Colonic mucosa (tissue), 4 donors: ENCODE measurements around the gene SLC2A10. TPM values are rescaled to one million over a fixed set of nuclear protein-coding genes. Genes with fewer than 3 reads are reported as not detected.

Experiments
- DNase-seq: peaks from one replicate; pipeline ENCODE4 v3.0.0-alpha.2; 2020
- H3K27ac ChIP-seq: fragments of 200-600 bp; one replicate; pipeline ENCODE4 v1.8.0; 2021
- H3K27me3 ChIP-seq: fragments of 200-600 bp; one replicate; pipeline ENCODE4 v1.8.0; 2021
- H3K36me3 ChIP-seq: fragments of 200-600 bp; one replicate; pipeline ENCODE4 v1.8.0; 2021
- H3K4me1 ChIP-seq: fragments of 200-600 bp; one replicate; pipeline ENCODE4 v1.8.0; 2021; ENCODE audit warnings: mild to moderate bottlenecking
- H3K4me3 ChIP-seq: fragments of 200-600 bp; one replicate; pipeline ENCODE4 v1.8.0; 2021
- H3K9ac ChIP-seq, 2 donors: one replicate each; pipeline ENCODE4 v1.7.0; 2013; ENCODE audit warnings: control low read depth in 2 of 2, low read depth in 2 of 2, low read length in 2 of 2
- H3K9me3 ChIP-seq: fragments of 200-600 bp; one replicate; pipeline ENCODE4 v1.8.0; 2021
- CTCF ChIP-seq: fragments of 200-600 bp; IDR thresholded peaks from one replicate; pipeline ENCODE4 v1.8.0; 2022; ENCODE audit warnings: antibody characterized with exemption, mild to moderate bottlenecking
- intact Hi-C: fragments of 100-400 bp; cut with DNase I; formaldehyde crosslinking; loops from one replicate; pipeline ENCODE4 v1.14.1; 2022
- total RNA-seq, 2 donors: library from RNA; stranded (reverse); fragmentation: NEBNext Ultra II Directional in 1 of 2; extraction: Animal tissue kit (Norgen Biotek cat#: 25700) in 1 of 2; gene quantifications; one replicate each; pipeline ENCODE4 v1.2.1, GENCODE V29; 2021
- donor health status: healthy.
- donor health status: DM: no; HTN: no; CAD: no.
- donor health status: DM: no; HTN: no; CAD: no.

The SLC2A10 gene
- total RNA-seq, 2 donors from 2014 or later, result 28.3 to 43.6 TPM

GRCh38 chr20:46720776-46721425 lies 11.5 kb downstream of the SLC2A10 start:
- H3K4me1 ChIP-seq, result no peaks in the 10 kb centered on the region
- no peak overlapping the region for H3K27ac ChIP-seq
- no peak overlapping the region for H3K9ac ChIP-seq
- intact Hi-C loops, result no loop called here
- no peak for TF ChIP-seq CTCF
- no peaks in the 10 kb centered on the region for H3K9me3 ChIP-seq
- DNase-seq, result no peak
- H3K27me3 ChIP-seq, result no peaks in the 10 kb centered on the region
- H3K36me3 ChIP-seq, result no peaks in the 10 kb centered on the region
- no peak overlapping the region for H3K4me3 ChIP-seq

GRCh38 chr20:46721476-46721875 lies 12.0 kb downstream of the SLC2A10 start:
- Histone ChIP-seq H3K4me1 (no peaks in the 10 kb centered on the region), H3K27me3 (no peaks in the 10 kb centered on the region), H3K9ac (no peak overlapping the region), H3K27ac (no peak overlapping the region), H3K4me3 (no peak overlapping the region), H3K36me3 (no peaks in the 10 kb centered on the region), H3K9me3 (no peaks in the 10 kb centered on the region)
- no peak for TF ChIP-seq CTCF
- intact Hi-C loops, result no loop called here
- no peak for DNase-seq

- no peak overlapping the region for H3K4me3 ChIP-seq
- no peak for TF ChIP-seq CTCF
- no peaks in the 10 kb centered on the region for H3K4me1 ChIP-seq
- no peaks in the 10 kb centered on the region for H3K36me3 ChIP-seq
- H3K9ac ChIP-seq, result no peak overlapping the region
- intact Hi-C loops, result no loop called here
- no peak for DNase-seq
- no peaks in the 10 kb centered on the region for H3K9me3 ChIP-seq
- no peaks in the 10 kb centered on the region for H3K27me3 ChIP-seq
- H3K27ac ChIP-seq, result no peak overlapping the region
Measured at GRCh38 chr20:46722450-46722849, 13.0 kb downstream of the SLC2A10 start.

GRCh38 chr20:46723039-46723438 lies 13.6 kb downstream of the SLC2A10 start:
- Histone ChIP-seq H3K27ac (no peak overlapping the region), H3K9me3 (no peaks in the 10 kb centered on the region), H3K9ac (no peak overlapping the region), H3K4me1 (no peaks in the 10 kb centered on the region), H3K36me3 (no peaks in the 10 kb centered on the region), H3K27me3 (no peaks in the 10 kb centered on the region), H3K4me3 (no peak overlapping the region)
- no peak for TF ChIP-seq CTCF
- DNase-seq, result no peak
- intact Hi-C loops, result no loop called here

- H3K27ac ChIP-seq, result no peak overlapping the region
- H3K9me3 ChIP-seq, result no peaks in the 10 kb centered on the region
- H3K36me3 ChIP-seq, result no peaks in the 10 kb centered on the region
- no peak overlapping the region for H3K9ac ChIP-seq
- no peaks in the 10 kb centered on the region for H3K27me3 ChIP-seq
- H3K4me3 ChIP-seq, result no peak overlapping the region
- no peaks in the 10 kb centered on the region for H3K4me1 ChIP-seq
- intact Hi-C loops, result no loop called here
- TF ChIP-seq CTCF, result no peak
- no peak for DNase-seq
Measured at GRCh38 chr20:46724343-46724959, 15.0 kb downstream of the SLC2A10 start.
